ENCODE measurements around the gene BRD3OS.
"Not testable (repeated sequence)": the region's sequence is repeated elsewhere in the genome, so short reads cannot be mapped to it uniquely, and the experiment has no call there.

Gene BRD3OS

GRCh38 chr9:134066526-134066912, 41.2 kb downstream of the BRD3OS start:
- DNase-seq, result no peak

GRCh38 chr9:134066913-134067851, 41.9 kb downstream of the BRD3OS start:
- DNase-seq, result no peak

GRCh38 chr9:134067904-134068743, 42.8 kb downstream of the BRD3OS start, which contains the start of gene BRD3:
BRD3 (minus strand) TSS chr9:134068026; CDS start chr9:134053477, 14,549 bp downstream.
- DNase-seq, result peak; percentile 67

DNA sequence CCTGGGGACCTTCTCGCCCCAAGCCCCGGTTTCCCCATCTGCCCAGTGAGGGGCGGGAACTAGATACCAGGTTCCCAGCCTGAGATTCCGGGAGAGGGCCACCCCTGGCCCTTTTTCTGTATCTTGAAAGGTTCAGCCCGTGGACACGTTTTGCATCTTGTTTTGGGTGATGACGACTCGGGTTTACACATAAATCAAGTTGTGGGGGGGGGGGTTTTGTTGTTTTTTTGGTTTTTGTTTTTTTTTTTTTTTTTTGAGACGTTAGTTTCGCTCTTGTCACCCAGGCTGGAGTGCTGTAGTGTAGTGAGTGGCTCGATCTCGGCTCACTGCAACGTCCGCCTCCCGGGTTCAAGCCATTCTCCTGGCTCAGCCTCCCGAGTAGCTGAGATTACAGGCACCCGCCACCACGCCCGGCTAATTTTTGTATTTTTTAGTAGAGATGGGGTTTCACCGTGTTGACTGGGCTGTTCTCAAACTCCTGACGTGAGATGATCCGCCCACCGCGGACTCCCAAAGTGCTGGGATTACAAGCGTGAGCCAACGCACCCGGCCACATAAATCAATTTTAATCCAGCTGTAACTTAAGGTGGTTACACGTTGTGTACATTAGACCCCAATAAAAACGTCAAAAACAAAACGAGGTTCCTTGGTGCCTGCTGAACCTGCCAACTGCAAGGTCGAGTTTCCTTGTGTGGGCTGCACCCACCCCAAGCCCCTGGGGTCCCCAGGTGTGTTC, 43.6 kb downstream of the BRD3OS start:
- DNase-seq, result no peak

DNA sequence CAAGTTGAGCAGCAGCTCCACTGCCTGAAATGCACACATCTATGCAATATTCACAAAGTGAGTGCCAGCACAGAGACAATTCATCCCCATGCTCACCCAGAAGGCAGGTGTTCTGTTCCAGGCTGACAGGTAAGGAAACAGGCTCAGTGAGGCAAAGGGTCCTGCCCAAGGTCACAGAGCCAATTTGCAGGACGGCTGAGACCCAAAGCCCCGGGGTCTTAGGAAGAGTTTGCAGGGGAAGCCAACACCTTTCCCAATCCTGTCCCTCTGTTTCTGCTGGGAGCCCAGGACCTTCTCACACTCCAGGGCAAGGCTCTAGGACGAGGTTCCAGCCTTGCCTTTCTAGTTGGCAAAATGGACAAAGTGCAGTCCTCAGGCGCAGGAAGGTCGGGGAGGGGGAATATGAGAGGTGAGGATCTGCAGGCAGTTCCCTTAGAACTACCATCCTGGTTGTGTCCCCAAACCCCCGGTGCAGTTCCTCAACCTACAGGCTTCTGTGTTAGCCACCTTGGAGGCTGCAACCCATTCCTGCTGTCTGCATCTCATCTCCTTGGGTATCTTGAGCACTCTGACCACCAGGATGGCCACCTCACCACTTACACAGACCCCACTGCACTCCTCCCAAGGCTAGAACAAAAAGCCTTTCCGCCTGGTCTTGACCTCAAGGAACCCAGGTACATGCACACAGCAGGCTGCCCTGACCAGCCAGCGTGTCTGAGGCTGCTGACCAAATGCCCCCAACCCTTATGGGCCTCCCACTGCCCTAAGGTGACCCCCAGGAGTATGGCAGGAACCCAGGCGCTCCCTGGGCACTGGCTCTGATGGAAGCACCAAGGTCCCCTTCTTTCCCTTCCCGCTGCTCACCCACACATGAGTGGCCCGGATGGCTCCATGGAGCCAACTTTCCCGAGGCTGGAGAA, 44.5 kb downstream of the BRD3OS start:
- no peak for DNase-seq

GRCh38 chr9:134071149-134071548, 45.9 kb downstream of the BRD3OS start:
- DNase-seq, result no peak

DNA sequence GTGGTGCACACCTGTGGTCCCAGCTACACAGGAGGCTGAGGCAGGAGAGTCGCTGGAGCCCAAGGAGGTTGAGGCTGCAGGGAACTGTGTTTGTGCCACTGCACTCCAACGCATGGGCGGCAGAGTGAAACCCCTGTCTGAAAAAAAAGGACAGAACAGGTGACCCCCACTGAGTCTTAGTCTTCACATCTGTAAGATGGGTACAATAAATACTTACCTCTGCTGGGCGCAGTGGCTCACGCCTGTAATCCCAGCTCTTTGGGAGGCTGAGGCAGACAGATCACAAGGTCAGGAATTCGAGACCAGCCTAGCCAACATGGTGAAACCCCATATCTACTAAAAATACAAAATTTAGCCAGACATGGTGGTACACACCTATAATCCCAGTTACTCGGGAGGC, 47.4 kb downstream of the BRD3OS start:
- DNase-seq, result not testable (repeated sequence)

- no peak for DNase-seq
Observed at GRCh38 chr9:134073500-134073899, 48.2 kb downstream of the BRD3OS start.

- DNase-seq, result not testable (repeated sequence)
Observed at GRCh38 chr9:134075689-134076088, 50.4 kb downstream of the BRD3OS start.

DNA sequence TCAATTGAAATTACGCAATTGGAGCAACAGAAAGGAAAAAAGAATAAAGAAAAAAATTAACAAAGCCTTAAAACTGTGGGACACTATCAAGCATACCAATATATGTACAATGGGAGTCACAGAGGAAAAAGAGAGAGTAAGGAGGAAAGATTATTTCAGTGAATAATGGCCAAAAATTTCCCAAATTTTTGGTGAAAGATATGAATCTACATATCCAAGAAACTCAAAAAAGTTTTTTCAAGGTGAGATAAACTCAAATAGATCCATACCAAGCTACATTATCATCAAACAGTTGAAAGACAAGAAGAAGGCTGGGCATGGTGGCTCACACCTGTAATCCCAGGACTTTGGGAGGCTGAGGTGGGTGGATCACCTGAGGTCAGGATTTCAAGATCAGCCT, 51.4 kb downstream of the BRD3OS start:
- no peak for DNase-seq

Measured in NCI-H1048 (cell line).